CD4-positive, alpha-beta T cell treated with Interleukin-2 at 100 ng/mL for 4 hours (primary cell): ENCODE data around the gene RINL.
"Not testable (repeated sequence)": the region's sequence is repeated elsewhere in the genome, so short reads cannot be mapped to it uniquely, and the experiment has no call there.

Experiments
- DNase-seq: peaks from one replicate; pipeline ENCODE4 v3.0.0-alpha.2; 2020; ENCODE audit warnings: low spot score

RINL gene

GRCh38 chr19:38875656-38876395 is 2.2 kb downstream of the RINL start:
- no peak for DNase-seq

GRCh38 chr19:38873400-38873799 is 4.7 kb downstream of the RINL start:
- DNase-seq = not testable (repeated sequence)

- DNase-seq = no peak
Measured at GRCh38 chr19:38870612-38871011, 7.5 kb downstream of the RINL start.

- DNase-seq = peak; percentile 96
Measured at GRCh38 chr19:38869836-38870607, 8.1 kb downstream of the RINL start.

DNA sequence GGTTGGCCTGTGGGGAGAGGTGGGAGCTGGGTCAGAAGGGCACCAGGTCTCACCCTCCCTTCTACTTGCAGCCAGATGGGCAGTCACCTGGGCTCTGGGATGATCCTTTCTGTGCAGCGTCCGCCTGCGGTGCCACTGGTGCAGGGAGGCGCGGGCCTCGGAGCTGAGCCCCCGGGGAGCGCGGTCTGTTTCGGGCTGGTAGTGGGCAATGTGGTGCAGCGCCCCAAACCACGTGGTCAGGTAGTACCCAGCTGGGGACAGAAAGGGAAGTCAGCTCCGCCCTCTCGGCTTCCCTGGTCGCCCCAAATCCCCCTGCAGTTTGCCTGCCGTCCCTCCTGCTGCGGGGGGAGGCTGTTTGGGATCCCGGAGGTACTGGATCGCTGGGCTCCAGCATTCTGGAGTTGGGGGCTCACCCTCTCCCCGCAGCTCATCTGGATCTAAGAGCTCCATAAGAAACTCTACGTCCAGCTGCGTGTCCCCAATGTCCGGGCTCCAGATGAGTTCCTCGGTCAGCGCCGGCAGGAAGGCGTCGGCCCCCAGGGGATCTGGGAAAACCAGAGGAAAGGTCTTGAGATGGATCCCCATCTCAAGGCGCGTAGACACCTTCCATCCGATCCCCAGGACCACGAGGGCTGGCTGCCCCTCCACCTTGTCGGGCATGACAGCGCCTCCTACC is 8.8 kb downstream of the RINL start:
- no peak for DNase-seq

- DNase-seq = no peak
Measured at GRCh38 chr19:38868551-38868950, 9.5 kb downstream of the RINL start.

GRCh38 chr19:38867171-38867780 is 10.8 kb downstream of the RINL start:
- no peak for DNase-seq

DNA sequence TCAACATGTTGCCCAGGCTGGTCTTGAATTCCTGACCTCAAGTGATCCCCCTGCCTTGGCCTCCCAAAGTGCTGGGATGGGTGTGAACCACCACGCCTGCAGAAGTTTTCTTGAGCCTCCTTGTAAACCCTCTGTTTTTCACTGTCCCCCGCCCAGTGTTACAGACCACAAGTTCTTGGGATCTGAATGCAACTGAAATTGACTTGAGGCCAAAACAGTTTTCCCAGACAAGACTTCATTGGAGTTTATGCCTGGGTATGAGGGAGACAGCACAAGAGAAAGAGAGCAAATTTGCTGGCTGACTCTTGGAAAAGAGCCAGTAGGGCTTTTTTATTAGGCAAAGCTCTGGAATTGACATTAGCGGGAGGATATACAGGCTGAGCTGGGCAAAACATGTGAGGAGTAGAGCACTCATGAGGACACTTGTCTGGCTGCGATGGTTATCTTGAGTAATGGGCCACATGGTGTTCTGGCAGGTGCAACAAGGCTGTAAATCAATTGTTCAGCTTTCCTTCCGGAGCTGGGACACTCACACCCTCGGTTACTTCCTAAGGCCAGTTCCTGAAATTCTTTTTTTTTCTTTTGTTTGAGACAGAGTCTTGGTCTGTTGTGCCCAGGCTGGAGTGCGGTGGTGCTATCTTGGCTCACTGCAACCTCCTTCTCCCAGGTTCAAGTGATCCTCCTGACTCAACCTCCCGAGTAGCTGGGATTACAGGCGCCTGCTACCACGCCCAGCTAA is 15.6 kb downstream of the RINL start:
- DNase-seq = no peak

GRCh38 chr19:38861368-38861767 is 16.7 kb downstream of the RINL start:
- DNase-seq = no peak

DNA sequence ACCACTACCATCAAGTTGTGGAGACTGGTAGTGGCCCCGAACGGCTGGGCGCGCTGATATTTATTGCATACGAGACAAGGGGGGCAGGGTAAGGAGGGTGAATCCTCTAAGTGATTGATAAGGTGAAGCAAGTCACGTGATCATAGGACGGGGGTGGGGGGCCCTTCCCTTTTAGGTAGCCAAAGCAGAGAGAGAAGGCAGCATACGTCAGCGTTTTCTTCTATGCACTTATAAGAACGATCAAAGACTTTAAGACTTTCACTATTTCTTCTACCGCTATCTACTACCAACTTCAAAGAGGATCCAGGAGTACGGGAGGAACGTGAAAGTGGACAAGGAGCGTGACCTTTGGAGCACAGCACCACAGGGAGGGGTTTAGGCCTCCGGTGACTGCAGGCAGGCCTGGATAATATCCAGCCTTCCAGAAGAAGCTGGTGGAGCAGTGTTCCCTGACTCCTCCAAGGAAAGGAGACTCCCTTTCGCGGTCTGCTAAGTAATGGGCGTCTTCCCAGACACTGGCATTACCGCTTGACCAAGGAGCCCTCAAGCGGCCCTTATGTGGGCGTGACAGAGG is 18.4 kb downstream of the RINL start:
- DNase-seq = not testable (repeated sequence)

DNA sequence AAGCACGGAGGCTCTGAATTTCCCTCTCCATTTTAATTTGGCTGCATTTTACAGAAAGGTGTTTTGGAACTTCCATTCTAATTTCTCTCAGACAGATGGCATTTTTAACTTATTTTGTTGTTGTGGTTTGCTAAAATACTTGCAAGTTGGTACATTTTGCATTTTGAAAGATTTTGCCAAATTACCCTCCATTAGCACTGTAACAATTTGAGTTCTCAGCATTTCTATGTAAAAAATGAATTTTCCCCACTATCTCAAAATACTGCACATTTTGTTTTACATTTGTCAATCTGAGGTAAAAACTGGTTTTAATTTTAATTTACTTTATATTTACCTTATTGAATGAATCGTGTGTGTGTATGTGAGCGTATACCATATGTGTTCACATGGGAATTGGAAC is 21.3 kb downstream of the RINL start:
- no peak for DNase-seq

DNA sequence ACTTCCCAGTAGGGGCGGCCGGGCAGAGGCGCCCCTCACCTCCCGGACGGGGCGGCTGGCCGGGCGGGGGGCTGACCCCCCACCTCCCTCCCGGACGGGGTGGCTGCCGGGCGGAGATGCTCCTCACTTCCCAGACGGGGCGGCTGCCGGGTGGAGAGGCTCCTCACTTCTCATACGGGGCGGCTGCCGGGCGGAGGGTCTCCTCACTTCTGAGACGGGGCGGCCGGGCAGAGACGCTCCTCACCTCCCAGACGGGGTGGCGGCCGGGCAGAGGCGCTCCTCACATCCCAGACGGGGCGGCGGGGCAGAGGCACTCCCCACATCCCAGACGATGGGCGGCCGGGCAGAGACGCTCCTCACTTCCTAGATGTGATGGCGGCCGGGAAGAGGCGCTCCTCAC is 22.3 kb downstream of the RINL start:
- DNase-seq = not testable (repeated sequence)

- DNase-seq = not testable (repeated sequence)
Measured at GRCh38 chr19:38854961-38855360, 23.1 kb downstream of the RINL start.

GRCh38 chr19:38853214-38853613 is 24.9 kb downstream of the RINL start:
- no peak for DNase-seq

GRCh38 chr19:38852231-38853044 is 25.6 kb downstream of the RINL start:
- peak; percentile 79 for DNase-seq

DNA sequence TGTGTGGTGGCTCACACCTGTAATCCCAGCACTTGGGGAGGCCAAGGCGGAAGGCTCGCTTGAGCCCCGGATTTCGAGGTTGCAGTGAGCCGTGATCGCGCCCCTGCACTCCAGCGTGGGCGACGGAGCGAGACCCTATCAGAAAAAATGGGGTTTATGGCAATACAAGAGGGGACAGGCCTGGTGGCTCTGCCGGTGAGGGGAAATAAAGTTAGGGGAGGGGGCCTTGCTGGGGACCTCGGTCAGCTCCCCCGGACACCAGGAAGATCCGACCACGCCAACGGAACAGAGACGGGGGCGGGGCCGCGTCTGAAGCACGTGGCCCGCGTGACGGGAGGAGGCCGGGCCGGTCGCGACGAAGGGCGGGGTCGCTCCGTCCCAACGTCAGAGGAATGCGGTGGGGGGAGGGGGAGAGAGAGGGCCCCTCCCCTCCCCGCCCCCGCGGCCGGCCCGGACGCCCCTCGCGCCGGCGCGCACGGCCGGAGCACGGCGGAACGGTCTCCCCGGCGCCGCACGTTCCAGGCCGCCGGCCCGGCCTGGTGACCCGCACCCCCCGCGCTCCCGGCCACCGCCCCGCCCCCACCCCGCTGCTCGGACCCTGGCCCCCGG is 26.3 kb downstream of the RINL start:
- DNase-seq = peak; percentile 88

DNA sequence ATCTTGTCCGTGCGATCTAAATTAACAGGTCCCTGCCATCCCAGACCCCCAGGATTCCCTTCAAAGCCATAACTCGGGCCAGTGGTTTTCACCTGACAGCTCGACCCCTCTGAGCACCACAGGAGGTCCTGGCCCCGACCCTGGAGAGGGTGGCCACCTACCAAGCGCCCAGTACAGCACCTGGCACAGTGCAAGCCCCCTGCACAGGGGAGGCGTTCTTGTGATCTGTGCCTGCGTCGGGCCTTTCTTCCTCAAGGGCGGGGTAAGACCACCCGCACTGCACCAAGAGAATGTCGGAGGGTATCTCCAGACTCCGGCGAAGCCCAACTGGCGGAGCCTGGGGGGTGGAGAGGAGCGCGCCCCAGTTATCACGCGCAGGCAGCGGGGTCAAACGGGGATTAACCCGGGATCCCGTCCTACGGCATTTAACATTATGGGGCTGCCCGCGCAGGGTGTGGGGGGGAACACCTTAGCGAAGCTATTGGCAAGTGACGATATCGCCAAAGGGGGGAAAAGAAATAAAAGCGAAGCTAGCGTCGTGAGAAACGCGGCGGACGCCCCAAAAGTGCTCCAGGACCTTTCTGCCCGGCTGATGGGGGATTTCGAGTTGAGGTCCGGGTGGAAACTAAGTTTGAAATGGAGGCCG is 27.0 kb downstream of the RINL start:
- no peak for DNase-seq

DNA sequence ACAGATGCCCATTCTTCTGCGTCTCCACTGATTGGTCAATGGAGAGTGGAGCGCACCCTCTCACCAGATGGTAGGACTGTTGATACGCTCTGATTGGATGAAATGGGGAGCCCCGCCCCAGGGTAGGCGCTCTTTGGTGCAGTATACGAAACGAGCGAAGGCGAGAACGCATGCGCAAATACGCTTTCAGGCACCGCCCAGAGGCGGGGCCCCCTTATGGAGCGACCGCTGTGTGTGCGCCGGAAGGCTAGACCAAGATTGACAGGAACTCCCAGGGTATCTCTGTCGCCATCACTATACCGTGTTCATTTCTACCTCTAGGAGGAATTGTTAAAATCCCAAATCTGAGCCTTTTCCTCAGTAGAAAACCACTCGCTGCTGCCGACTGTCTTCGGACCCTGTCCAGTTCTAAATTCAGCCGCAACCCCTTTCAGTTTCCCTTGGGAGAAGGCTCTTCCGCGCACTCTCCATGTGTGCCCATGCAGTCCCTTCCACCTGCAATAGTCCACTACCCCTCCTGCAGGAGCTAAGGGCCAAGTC is 27.6 kb downstream of the RINL start:
- no peak for DNase-seq

- peak; percentile 100 for DNase-seq
Measured at GRCh38 chr19:38849860-38850435, 28.1 kb downstream of the RINL start, which contains the start of gene HNRNPL. TSS of gene HNRNPL (minus strand) at chr19:38849986. CDS start at chr19:38849966, 20 bp downstream.
